HG03575 (cell line): ENCODE measurements around the gene HECTD1.

Experiments used
- ATAC-seq: cut with Tn5 transposase; IDR thresholded peaks from one replicate; pipeline ENCODE4 v1.9.1; 2021; ENCODE audit not compliant: unreplicated experiment, insufficient number of reproducible peaks, low FRiP score; ENCODE audit errors: extremely low read depth

HECTD1 gene

GRCh38 chr14:31169877-31170276 lies 37.7 kb downstream of the HECTD1 start:
- ATAC-seq, result no peak

GRCh38 chr14:31167032-31167431 lies 40.6 kb downstream of the HECTD1 start:
- no peak for ATAC-seq

GRCh38 chr14:31166271-31166561 lies 41.4 kb downstream of the HECTD1 start:
- no peak for ATAC-seq

GRCh38 chr14:31164115-31164514 lies 43.5 kb downstream of the HECTD1 start:
- ATAC-seq, result no peak

GRCh38 chr14:31162910-31163649 lies 44.5 kb downstream of the HECTD1 start:
- no peak for ATAC-seq

GRCh38 chr14:31161274-31161673 lies 46.3 kb downstream of the HECTD1 start:
- no peak for ATAC-seq

- ATAC-seq, result no peak
Observed at GRCh38 chr14:31159682-31160296, 47.8 kb downstream of the HECTD1 start.

GRCh38 chr14:31154956-31155355 lies 52.6 kb downstream of the HECTD1 start:
- ATAC-seq, result no peak

GRCh38 chr14:31142455-31143087 lies 65.0 kb downstream of the HECTD1 start:
- ATAC-seq, result no peak

GRCh38 chr14:31139301-31139847 lies 68.2 kb downstream of the HECTD1 start:
- no peak for ATAC-seq

- ATAC-seq, result no peak
Observed at GRCh38 chr14:31138301-31138700, 69.3 kb downstream of the HECTD1 start.

- no peak for ATAC-seq
Observed at GRCh38 chr14:31137214-31137889, 70.2 kb downstream of the HECTD1 start.

- no peak for ATAC-seq
Observed at GRCh38 chr14:31133133-31133532, 74.5 kb downstream of the HECTD1 start.

GRCh38 chr14:31128601-31129526 lies 78.7 kb downstream of the HECTD1 start:
- no peak for ATAC-seq

GRCh38 chr14:31127690-31128089 lies 79.9 kb downstream of the HECTD1 start:
- no peak for ATAC-seq

- ATAC-seq, result no peak
Observed at GRCh38 chr14:31126680-31127079, 80.9 kb downstream of the HECTD1 start.

- ATAC-seq, result no peak
Observed at GRCh38 chr14:31125231-31125630, 82.4 kb downstream of the HECTD1 start.

- no peak for ATAC-seq
Observed at GRCh38 chr14:31124197-31124596, 83.4 kb downstream of the HECTD1 start.

- no peak for ATAC-seq
Observed at GRCh38 chr14:31122921-31123320, 84.7 kb downstream of the HECTD1 start.
